Hypothalamus (tissue), 51 donors: ENCODE measurements around the gene INAVA.
A peak's percentile ranks its signal among the peaks of the same experiment; 100 is the strongest.
"Not testable (repeated sequence)": the region's sequence is repeated elsewhere in the genome, so short reads cannot be mapped to it uniquely, and the experiment has no call there.

Experiments used
- DNase-seq, 51 donors: peaks; one replicate each; lab custom pipeline; 2025; lab: John Stamatoyannopoulos, UW

INAVA gene

GRCh38 chr1:200916681-200917080 is 22.0 kb downstream of the INAVA start:
- no peak for DNase-seq

- DNase-seq, result no peak
These were observed 22.7 kb downstream of the INAVA start for GRCh38 chr1:200917291-200917817.

- DNase-seq, result no peak
These were observed 23.3 kb downstream of the INAVA start for GRCh38 chr1:200918006-200918405.

GRCh38 chr1:200919386-200919785 is 24.7 kb downstream of the INAVA start:
- no peak for DNase-seq

GRCh38 chr1:200921571-200922110 is 26.9 kb downstream of the INAVA start:
- no peak for DNase-seq

- DNase-seq, result no peak
These were observed 27.7 kb downstream of the INAVA start for GRCh38 chr1:200922406-200922805.

- DNase-seq, result no peak
These were observed 28.9 kb downstream of the INAVA start for GRCh38 chr1:200923601-200924000.

- no peak for DNase-seq
These were observed 31.1 kb downstream of the INAVA start for GRCh38 chr1:200925831-200926230.

GRCh38 chr1:200929530-200930278 is 35.0 kb downstream of the INAVA start:
- no peak for DNase-seq

GRCh38 chr1:200930285-200930684 is 35.6 kb downstream of the INAVA start:
- DNase-seq, result not testable (repeated sequence)

GRCh38 chr1:200931776-200932175 is 37.1 kb downstream of the INAVA start:
- no peak for DNase-seq

GRCh38 chr1:200934676-200935245 is 40.1 kb downstream of the INAVA start:
- no peak for DNase-seq

- DNase-seq, result not testable (repeated sequence)
These were observed 40.7 kb downstream of the INAVA start for GRCh38 chr1:200935286-200935962.

GRCh38 chr1:200938955-200939354 is 44.3 kb downstream of the INAVA start:
- DNase-seq, result no peak

GRCh38 chr1:200945111-200945510 is 50.4 kb downstream of the INAVA start:
- no peak for DNase-seq

GRCh38 chr1:200947059-200947566 is 52.4 kb downstream of the INAVA start:
- no peak for DNase-seq

- DNase-seq, result no peak
These were observed 54.9 kb downstream of the INAVA start for GRCh38 chr1:200949626-200950025.

- no peak for DNase-seq
These were observed 56.3 kb downstream of the INAVA start for GRCh38 chr1:200951016-200951415.

GRCh38 chr1:200954434-200954833 is 59.7 kb downstream of the INAVA start:
- no peak for DNase-seq

GRCh38 chr1:200958597-200958996 is 63.9 kb downstream of the INAVA start:
- DNase-seq, result no peak

- DNase-seq, result peak in 14 of 51 donors; percentile 8 to 54 (median 26)
These were observed 64.8 kb downstream of the INAVA start for GRCh38 chr1:200959411-200959921.
